AG10803 (cell line): ENCODE measurements around the gene HSDL1.

Source experiments
- DNase-seq: peaks from one replicate; pipeline ENCODE4 v3.0.0; 2010; ENCODE audit warnings: low read depth
- H3K4me3 ChIP-seq: 2 replicates; pipeline ENCODE4 v1.5.1; 2011; ENCODE audit warnings: mild to moderate bottlenecking, low read length, control low read depth
- CTCF ChIP-seq: conservative IDR thresholded peaks from 2 replicates; pipeline ENCODE4 v1.5.1; 2011; ENCODE audit warnings: mild to moderate bottlenecking, low read length, control low read depth, inconsistent platforms

The HSDL1 gene

GRCh38 chr16:84093879-84094270, 51.1 kb downstream of the HSDL1 start:
- DNase-seq: no peak
- TF ChIP-seq CTCF: no peak

GRCh38 chr16:84093120-84093878, 51.7 kb downstream of the HSDL1 start:
- no peak for DNase-seq

More at GRCh38 chr16:84093879-84094270, 51.1 kb downstream of the HSDL1 start:
- H3K4me3 ChIP-seq: no peak overlapping the region

GRCh38 chr16:84091460-84091859, 53.5 kb downstream of the HSDL1 start:
- TF ChIP-seq CTCF: no peak
- no peak overlapping the region for H3K4me3 ChIP-seq
- no peak for DNase-seq

More at GRCh38 chr16:84093120-84093878, 51.7 kb downstream of the HSDL1 start:
- no peak overlapping the region for H3K4me3 ChIP-seq
- no peak for TF ChIP-seq CTCF

- no peak for DNase-seq
- no peak for TF ChIP-seq CTCF
- no peak overlapping the region for H3K4me3 ChIP-seq
Observed at GRCh38 chr16:84090211-84090610, 54.8 kb downstream of the HSDL1 start.

GRCh38 chr16:84088695-84089395, 56.1 kb downstream of the HSDL1 start:
- DNase-seq: peak; percentile 3
- H3K4me3 ChIP-seq: no peak overlapping the region
- no peak for TF ChIP-seq CTCF

- no peak for DNase-seq
- TF ChIP-seq CTCF: no peak
- H3K4me3 ChIP-seq: no peak overlapping the region
Observed at GRCh38 chr16:84087466-84088151, 57.4 kb downstream of the HSDL1 start.
